GM10266 (cell line): Measurements from ENCODE around the gene AKT2.
A peak's percentile ranks its signal among the peaks of the same experiment; 100 is the strongest.
"Not testable (repeated sequence)": the region's sequence is repeated elsewhere in the genome, so short reads cannot be mapped to it uniquely, and the experiment has no call there.

Experiments used
- DNase-seq: peaks from one replicate; pipeline ENCODE4 v3.0.0; 2012; ENCODE audit errors: extremely low spot score
- CTCF ChIP-seq: IDR thresholded peaks from 2 replicates; pipeline ENCODE4 v1.5.1; 2012; ENCODE audit warnings: mild to moderate bottlenecking, low read depth; ENCODE audit not compliant: control insufficient read depth, insufficient read depth; ENCODE audit errors: missing control alignments

Gene AKT2

GRCh38 chr19:40284501-40285352, at the start of gene AKT2:
TSS of gene AKT2 (minus strand) at chr19:40285345. CDS start at chr19:40265267, 20,078 bp downstream.
- DNase-seq = peak; percentile 84
- no peak for TF ChIP-seq CTCF

- DNase-seq = not testable (repeated sequence)
These were observed 47.9 kb upstream of the AKT2 start for GRCh38 chr19:40333083-40333482.

GRCh38 chr19:40332669-40333068, 47.5 kb upstream of the AKT2 start:
- no peak for TF ChIP-seq CTCF
- no peak for DNase-seq

GRCh38 chr19:40331052-40331451, 45.9 kb upstream of the AKT2 start:
- TF ChIP-seq CTCF = no peak
- no peak for DNase-seq

GRCh38 chr19:40326201-40326600, 41.1 kb upstream of the AKT2 start:
- no peak for DNase-seq
- TF ChIP-seq CTCF = no peak

- DNase-seq = no peak
- TF ChIP-seq CTCF = no peak
These were observed 38.6 kb upstream of the AKT2 start for GRCh38 chr19:40323705-40324104.

GRCh38 chr19:40322951-40323615, 37.9 kb upstream of the AKT2 start:
- no peak for DNase-seq
- no peak for TF ChIP-seq CTCF

GRCh38 chr19:40322271-40322610, 37.1 kb upstream of the AKT2 start:
- no peak for TF ChIP-seq CTCF
- no peak for DNase-seq
